ENCODE measurements around the gene ALK.

The ALK gene

GRCh38 chr2:29921560-29921915, at the start of gene ALK:
Gene ALK (minus strand): TSS chr2:29921586. CDS start chr2:29920659, 927 bp downstream.
- no peak for DNase-seq

GRCh38 chr2:29966266-29966665, 44.9 kb upstream of the ALK start:
- no peak for DNase-seq

GRCh38 chr2:29963972-29964570, 42.7 kb upstream of the ALK start:
- no peak for DNase-seq

GRCh38 chr2:29962922-29963321, 41.5 kb upstream of the ALK start:
- DNase-seq: no peak

- no peak for DNase-seq
Measured at GRCh38 chr2:29954316-29954715, 32.9 kb upstream of the ALK start.

- no peak for DNase-seq
Measured at GRCh38 chr2:29952973-29953372, 31.6 kb upstream of the ALK start.

GRCh38 chr2:29951576-29951975, 30.2 kb upstream of the ALK start:
- no peak for DNase-seq

GRCh38 chr2:29950481-29950880, 29.1 kb upstream of the ALK start:
- DNase-seq: no peak

GRCh38 chr2:29949042-29949441, 27.7 kb upstream of the ALK start:
- no peak for DNase-seq

GRCh38 chr2:29946505-29946904, 25.1 kb upstream of the ALK start:
- no peak for DNase-seq

GRCh38 chr2:29942711-29943110, 21.3 kb upstream of the ALK start:
- DNase-seq: no peak

GRCh38 chr2:29940706-29941105, 19.3 kb upstream of the ALK start:
- no peak for DNase-seq

- no peak for DNase-seq
Measured at GRCh38 chr2:29936020-29936419, 14.6 kb upstream of the ALK start.

- no peak for DNase-seq
Measured at GRCh38 chr2:29931818-29932217, 10.4 kb upstream of the ALK start.

GRCh38 chr2:29923110-29923721, 1.8 kb upstream of the ALK start:
- peak; percentile 77 for DNase-seq

GRCh38 chr2:29922605-29923004, 1.2 kb upstream of the ALK start:
- no peak for DNase-seq

GRCh38 chr2:29920631-29921559, 491 bp downstream of the ALK start:
- DNase-seq: no peak

- DNase-seq: no peak
Measured at GRCh38 chr2:29920130-29920577, 1.2 kb downstream of the ALK start.

- DNase-seq: no peak
Measured at GRCh38 chr2:29918941-29919340, 2.4 kb downstream of the ALK start.

- no peak for DNase-seq
Measured at GRCh38 chr2:29917781-29918180, 3.6 kb downstream of the ALK start.

- DNase-seq: no peak
Measured at GRCh38 chr2:29916571-29916970, 4.8 kb downstream of the ALK start.

GRCh38 chr2:29910960-29911359, 10.4 kb downstream of the ALK start:
- DNase-seq: no peak

- DNase-seq: no peak
Measured at GRCh38 chr2:29910465-29910864, 10.9 kb downstream of the ALK start.

GRCh38 chr2:29902356-29902755, 19.0 kb downstream of the ALK start:
- DNase-seq: no peak
